ENCODE data around the gene P2RX5.

P2RX5 gene

DNA sequence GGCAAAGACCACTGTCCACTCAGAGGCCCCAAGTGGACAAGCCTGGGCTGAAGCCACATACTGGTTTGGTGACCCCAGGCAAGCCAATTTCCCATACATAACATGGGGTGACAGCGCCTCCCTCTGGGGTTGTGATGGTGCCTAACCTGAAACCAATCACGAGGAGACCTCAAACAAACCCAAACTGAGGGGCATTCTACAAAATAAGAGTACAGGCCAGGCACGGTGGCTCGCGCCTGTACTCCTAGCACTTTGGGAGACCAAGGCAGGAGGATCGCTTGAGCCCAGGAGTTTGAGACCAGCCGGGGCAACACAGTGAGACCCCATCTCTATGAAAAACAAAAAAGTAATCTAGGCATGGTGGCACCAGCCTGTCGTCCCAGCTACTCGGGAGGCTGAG, 3.6 kb downstream of the P2RX5 start:
- H3K4me1 ChIP-seq (ENCODE audit: insufficient read depth, low read length, poor library complexity, severe bottlenecking): peaks cover 30% of the 10 kb centered on the region
- peaks cover 34% of the 10 kb centered on the region for H4K20me1 ChIP-seq (ENCODE audit: insufficient read depth, low read length, poor library complexity, severe bottlenecking)
- H3K9me2 ChIP-seq (replicated peaks; ENCODE audit: low read depth, low read length): no peaks in the 10 kb centered on the region
- TF ChIP-seq, protein P1, sequence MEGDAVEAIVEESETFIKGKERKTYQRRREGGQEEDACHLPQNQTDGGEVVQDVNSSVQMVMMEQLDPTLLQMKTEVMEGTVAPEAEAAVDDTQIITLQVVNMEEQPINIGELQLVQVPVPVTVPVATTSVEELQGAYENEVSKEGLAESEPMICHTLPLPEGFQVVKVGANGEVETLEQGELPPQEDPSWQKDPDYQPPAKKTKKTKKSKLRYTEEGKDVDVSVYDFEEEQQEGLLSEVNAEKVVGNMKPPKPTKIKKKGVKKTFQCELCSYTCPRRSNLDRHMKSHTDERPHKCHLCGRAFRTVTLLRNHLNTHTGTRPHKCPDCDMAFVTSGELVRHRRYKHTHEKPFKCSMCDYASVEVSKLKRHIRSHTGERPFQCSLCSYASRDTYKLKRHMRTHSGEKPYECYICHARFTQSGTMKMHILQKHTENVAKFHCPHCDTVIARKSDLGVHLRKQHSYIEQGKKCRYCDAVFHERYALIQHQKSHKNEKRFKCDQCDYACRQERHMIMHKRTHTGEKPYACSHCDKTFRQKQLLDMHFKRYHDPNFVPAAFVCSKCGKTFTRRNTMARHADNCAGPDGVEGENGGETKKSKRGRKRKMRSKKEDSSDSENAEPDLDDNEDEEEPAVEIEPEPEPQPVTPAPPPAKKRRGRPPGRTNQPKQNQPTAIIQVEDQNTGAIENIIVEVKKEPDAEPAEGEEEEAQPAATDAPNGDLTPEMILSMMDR (conservative IDR thresholded peaks at IDR 0.05; ENCODE audit: low read length): peak; percentile 48
- no peak for TF ChIP-seq EZH2phosphoT487 (IDR thresholded peaks at IDR 0.05; ENCODE audit: borderline replicate concordance)
- no peaks in the 10 kb centered on the region; the same call in 1 of the 2 replicates for H3F3A ChIP-seq (ENCODE audit: low read depth)
- H3K4me2 ChIP-seq (ENCODE audit: low read depth, low read length, poor library complexity, severe bottlenecking): peak overlapping the region; percentile 66
- H3K9me3 ChIP-seq (ENCODE audit: insufficient read depth, low read depth, low read length): no peaks in the 10 kb centered on the region
- no peak overlapping the region for H2AFZ ChIP-seq (ENCODE audit: low read length)
- peaks cover 20% of the 10 kb centered on the region; the same call in 1 of the 2 replicates for H3K36me3 ChIP-seq (ENCODE audit: insufficient read depth, low read length)
- H3K9ac ChIP-seq (ENCODE audit: low read depth, low read length, poor library complexity, severe bottlenecking): peak overlapping the region; percentile 15
- no peak overlapping the region for H3K4me3 ChIP-seq (ENCODE audit: low read length, poor library complexity, severe bottlenecking)
- H3K79me2 ChIP-seq (ENCODE audit: insufficient read depth, low read length): peaks cover 49% of the 10 kb centered on the region
- no peaks in the 10 kb centered on the region for H3K27me3 ChIP-seq (ENCODE audit: insufficient read depth, low read length, poor library complexity, severe bottlenecking)

DNA sequence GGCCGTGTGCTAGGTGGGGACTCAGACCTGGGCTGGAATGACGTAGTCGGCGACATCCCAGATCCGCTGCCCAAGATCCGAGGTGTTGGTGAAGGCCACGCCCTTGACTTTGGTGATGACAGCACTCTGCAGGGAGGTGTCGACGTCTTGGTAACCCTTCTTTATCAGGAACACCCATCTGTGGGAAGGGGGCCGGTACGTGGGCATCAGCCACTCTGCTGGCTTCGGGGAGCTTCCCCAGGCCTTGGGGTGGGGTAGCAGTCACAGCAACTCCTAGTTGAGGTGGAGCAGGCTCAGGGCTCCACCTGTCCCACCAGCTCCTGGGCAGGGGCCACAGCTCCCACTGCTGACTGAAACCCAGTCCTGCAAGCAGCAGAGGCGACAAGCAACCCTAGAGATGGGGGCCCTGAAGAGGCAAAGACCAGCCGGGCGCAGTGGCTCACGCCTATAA, 4.3 kb downstream of the P2RX5 start:
- no peak overlapping the region for H3K4me3 ChIP-seq (ENCODE audit: low read length, poor library complexity, severe bottlenecking)
- no peaks in the 10 kb centered on the region for H3K9me3 ChIP-seq (ENCODE audit: insufficient read depth, low read depth, low read length)
- TF ChIP-seq, protein P1 (conservative IDR thresholded peaks at IDR 0.05; ENCODE audit: low read length): no peak; the same call in 1 of the 2 replicates
- TF ChIP-seq EZH2phosphoT487 (IDR thresholded peaks at IDR 0.05; ENCODE audit: borderline replicate concordance): no peak
- H3K4me2 ChIP-seq (ENCODE audit: low read depth, low read length, poor library complexity, severe bottlenecking): peak overlapping the region; percentile 24
- peaks cover 20% of the 10 kb centered on the region; the same call in 1 of the 2 replicates for H3K36me3 ChIP-seq (ENCODE audit: insufficient read depth, low read length)
- H3K9me2 ChIP-seq (replicated peaks; ENCODE audit: low read depth, low read length): no peaks in the 10 kb centered on the region
- H2AFZ ChIP-seq (ENCODE audit: low read length): no peak overlapping the region
- H3K27me3 ChIP-seq (ENCODE audit: insufficient read depth, low read length, poor library complexity, severe bottlenecking): no peaks in the 10 kb centered on the region
- H3F3A ChIP-seq (ENCODE audit: low read depth): no peaks in the 10 kb centered on the region
- no peak overlapping the region for H3K9ac ChIP-seq (ENCODE audit: low read depth, low read length, poor library complexity, severe bottlenecking)
- H4K20me1 ChIP-seq (ENCODE audit: insufficient read depth, low read length, poor library complexity, severe bottlenecking): peaks cover 34% of the 10 kb centered on the region
- H3K4me1 ChIP-seq (ENCODE audit: insufficient read depth, low read length, poor library complexity, severe bottlenecking): peaks cover 27% of the 10 kb centered on the region
- H3K79me2 ChIP-seq (ENCODE audit: insufficient read depth, low read length): peaks cover 49% of the 10 kb centered on the region

DNA sequence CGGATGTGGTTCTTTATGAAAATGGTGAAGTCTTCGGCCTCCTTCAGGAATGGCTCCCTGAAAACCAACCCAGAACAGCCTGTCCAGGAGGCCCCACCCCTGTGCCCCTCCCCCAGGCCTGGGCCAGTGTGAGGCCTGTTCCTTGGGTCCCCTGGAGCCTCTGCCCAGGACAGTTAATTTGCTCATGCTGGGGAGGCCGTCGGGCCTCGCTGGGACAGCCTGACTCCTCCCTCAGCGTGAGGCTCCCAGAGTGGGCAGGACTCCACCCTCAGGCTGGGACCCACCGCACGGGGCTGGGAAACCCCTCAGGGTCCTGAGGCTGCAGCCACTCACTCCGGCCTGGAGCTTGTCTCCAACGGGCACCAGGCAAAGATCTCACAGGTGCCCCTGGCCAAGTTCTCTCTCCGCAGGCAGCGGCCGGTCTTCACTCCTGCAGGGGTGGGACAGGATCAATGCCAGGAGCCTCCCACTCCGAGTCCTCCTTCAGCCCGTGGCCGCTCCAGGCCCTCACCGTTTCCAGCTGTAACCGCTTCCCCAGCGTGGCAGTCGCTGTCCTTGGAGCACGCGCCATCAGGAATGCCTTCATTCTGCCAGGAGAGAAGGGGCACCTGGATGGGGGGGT, 5.8 kb downstream of the P2RX5 start:
- Histone ChIP-seq H3K4me2 (ENCODE audit: low read depth, low read length, poor library complexity, severe bottlenecking) (no peak overlapping the region), H3K79me2 (ENCODE audit: insufficient read depth, low read length) (peaks cover 42% of the 10 kb centered on the region), H3K9ac (ENCODE audit: low read depth, low read length, poor library complexity, severe bottlenecking) (no peak overlapping the region), H3K9me2 (replicated peaks; ENCODE audit: low read depth, low read length) (no peaks in the 10 kb centered on the region), H4K20me1 (ENCODE audit: insufficient read depth, low read length, poor library complexity, severe bottlenecking) (peaks cover 34% of the 10 kb centered on the region), H3K9me3 (ENCODE audit: insufficient read depth, low read depth, low read length) (no peaks in the 10 kb centered on the region), H3F3A (ENCODE audit: low read depth) (no peaks in the 10 kb centered on the region), H2AFZ (ENCODE audit: low read length) (no peak overlapping the region), H3K27me3 (ENCODE audit: insufficient read depth, low read length, poor library complexity, severe bottlenecking) (no peaks in the 10 kb centered on the region), H3K36me3 (ENCODE audit: insufficient read depth, low read length) (peaks cover 20% of the 10 kb centered on the region; the same call in 1 of the 2 replicates), H3K4me3 (ENCODE audit: low read length, poor library complexity, severe bottlenecking) (no peak overlapping the region), H3K4me1 (ENCODE audit: insufficient read depth, low read length, poor library complexity, severe bottlenecking) (peaks cover 22% of the 10 kb centered on the region)
- TF ChIP-seq, protein P1 (conservative IDR thresholded peaks at IDR 0.05; ENCODE audit: low read length): no peak

All from Loucy (cell line).